Measurements from ENCODE around the gene SAG.

SAG gene

GRCh38 chr2:233288663-233289062 is 19.0 kb upstream of the SAG start:
- no peak for DNase-seq (ENCODE audit: low spot score)

- no peak for DNase-seq (ENCODE audit: low spot score)
Measured at GRCh38 chr2:233289648-233290047, 18.0 kb upstream of the SAG start.

GRCh38 chr2:233290051-233290845 is 17.4 kb upstream of the SAG start:
- no peak for DNase-seq (ENCODE audit: low spot score)

GRCh38 chr2:233295891-233296290 is 11.7 kb upstream of the SAG start:
- DNase-seq (ENCODE audit: low spot score): no peak

- no peak for DNase-seq (ENCODE audit: low spot score)
Measured at GRCh38 chr2:233297076-233297475, 10.5 kb upstream of the SAG start.

- DNase-seq (ENCODE audit: low spot score): no peak
Measured at GRCh38 chr2:233300401-233300800, 7.2 kb upstream of the SAG start.

- DNase-seq (ENCODE audit: low spot score): no peak
Measured at GRCh38 chr2:233301248-233301647, 6.4 kb upstream of the SAG start.

- no peak for DNase-seq (ENCODE audit: low spot score)
Measured at GRCh38 chr2:233301811-233302210, 5.8 kb upstream of the SAG start.

- DNase-seq (ENCODE audit: low spot score): no peak
Measured at GRCh38 chr2:233303252-233303651, 4.4 kb upstream of the SAG start.

- no peak for DNase-seq (ENCODE audit: low spot score)
Measured at GRCh38 chr2:233311241-233311926, 3.8 kb downstream of the SAG start.

- DNase-seq (ENCODE audit: low spot score): no peak
Measured at GRCh38 chr2:233312874-233313273, 5.3 kb downstream of the SAG start.

- DNase-seq (ENCODE audit: low spot score): no peak
Measured at GRCh38 chr2:233314180-233314925, 6.7 kb downstream of the SAG start.

GRCh38 chr2:233317196-233317943 is 9.8 kb downstream of the SAG start:
- DNase-seq (ENCODE audit: low spot score): no peak

- no peak for DNase-seq (ENCODE audit: low spot score)
Measured at GRCh38 chr2:233319256-233319655, 11.6 kb downstream of the SAG start.

GRCh38 chr2:233320470-233320869 is 12.9 kb downstream of the SAG start:
- DNase-seq (ENCODE audit: low spot score): no peak

GRCh38 chr2:233321166-233321565 is 13.6 kb downstream of the SAG start:
- DNase-seq (ENCODE audit: low spot score): no peak

- no peak for DNase-seq (ENCODE audit: low spot score)
Measured at GRCh38 chr2:233323851-233324250, 16.2 kb downstream of the SAG start.

- no peak for DNase-seq (ENCODE audit: low spot score)
Measured at GRCh38 chr2:233325256-233325655, 17.6 kb downstream of the SAG start.

- DNase-seq (ENCODE audit: low spot score): no peak
Measured at GRCh38 chr2:233325814-233326213, 18.2 kb downstream of the SAG start.

GRCh38 chr2:233326500-233326899 is 18.9 kb downstream of the SAG start:
- DNase-seq (ENCODE audit: low spot score): no peak

GRCh38 chr2:233328922-233329321 is 21.3 kb downstream of the SAG start:
- DNase-seq (ENCODE audit: low spot score): no peak

GRCh38 chr2:233329489-233330135 is 22.0 kb downstream of the SAG start:
- no peak for DNase-seq (ENCODE audit: low spot score)

Data from hematopoietic multipotent progenitor cell treated with erythropoietin and hydrocortisone succinate and interleukin-3 and kit ligand, for 17 days (in vitro differentiated cells).